ENCODE data around the gene GPSM3.
"Not testable (repeated sequence)": the region's sequence is repeated elsewhere in the genome, so short reads cannot be mapped to it uniquely, and the experiment has no call there.

Gene GPSM3

GRCh38 chr6:32149932-32150870 lies 42.2 kb downstream of the GPSM3 start:
- no peak for DNase-seq (ENCODE audit: low read depth)

GRCh38 chr6:32149092-32149755 lies 43.2 kb downstream of the GPSM3 start:
- no peak for DNase-seq (ENCODE audit: low read depth)

GRCh38 chr6:32148289-32149091 lies 44.0 kb downstream of the GPSM3 start:
- no peak for DNase-seq (ENCODE audit: low read depth)

GRCh38 chr6:32147401-32148132 lies 44.9 kb downstream of the GPSM3 start:
- DNase-seq (ENCODE audit: low read depth), result no peak

- DNase-seq (ENCODE audit: low read depth), result no peak
Observed at GRCh38 chr6:32146687-32147086, 45.8 kb downstream of the GPSM3 start.

GRCh38 chr6:32146287-32146686 lies 46.2 kb downstream of the GPSM3 start:
- DNase-seq (ENCODE audit: low read depth), result no peak

GRCh38 chr6:32144238-32144637 lies 48.2 kb downstream of the GPSM3 start:
- DNase-seq (ENCODE audit: low read depth), result not testable (repeated sequence)

Data from fibroblast of the conjunctiva (primary cell).